ENCODE measurements around the gene CNTLN. TPM values are rescaled to one million over a fixed set of nuclear protein-coding genes. Genes with fewer than 3 reads are reported as not detected.
"Not testable (repeated sequence)": the region's sequence is repeated elsewhere in the genome, so short reads cannot be mapped to it uniquely, and the experiment has no call there.

Gene CNTLN
- total and polyA plus RNA-seq, 2 experiments from 2014 or later = 17.7 to 21.8 TPM

DNA sequence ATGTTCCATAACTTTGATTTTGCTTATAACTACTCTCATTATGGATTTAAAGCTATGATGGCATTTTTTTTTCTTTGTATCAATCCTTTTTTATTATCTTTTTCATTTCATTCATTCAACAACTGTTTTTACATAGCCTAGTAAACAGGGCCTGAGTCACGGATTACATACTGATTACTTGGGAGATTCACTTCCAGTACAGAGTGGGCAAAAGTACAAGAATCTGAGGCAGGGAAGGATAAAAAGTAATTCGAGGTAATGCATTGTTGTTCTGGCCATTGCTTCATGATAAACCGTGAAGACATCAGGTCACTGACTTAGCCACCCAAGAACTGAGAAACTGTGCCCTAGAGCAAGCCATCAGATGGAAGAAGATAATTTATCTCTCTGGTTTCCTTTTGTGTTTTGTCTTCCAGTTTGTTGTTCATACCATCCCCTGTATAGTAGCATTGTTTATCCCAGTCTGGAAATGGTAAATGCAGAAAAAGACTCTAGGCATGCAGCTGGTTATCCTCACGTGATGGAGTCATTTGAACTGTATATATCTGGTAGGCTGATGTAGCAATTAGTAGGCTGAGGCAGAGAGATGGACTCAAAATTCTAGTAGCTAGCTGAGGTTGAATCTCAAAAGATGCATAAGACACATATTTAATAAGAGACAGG, 145.6 kb downstream of the CNTLN start (continued):
- TF ChIP-seq ZNF114 (CRISPR knock-in tag; IDR thresholded peaks at IDR 0.05) = no peak
- TF ChIP-seq STAT1 (IDR thresholded peaks at IDR 0.05; ENCODE audit: unreplicated experiment) = no peak

- H3K27ac ChIP-seq (ENCODE audit: low read depth); H3K9me2 ChIP-seq (ENCODE audit: insufficient read depth); H2AFZ ChIP-seq; H3F3A ChIP-seq (replicated peaks; ENCODE audit: low read depth); H3K27ac Mint-ChIP-seq; H4K20me1 ChIP-seq (replicated peaks; ENCODE audit: insufficient read depth); H3K4me1 ChIP-seq (ENCODE audit: insufficient read depth); ATAC-seq; H3K27me3 Mint-ChIP-seq (ENCODE audit: insufficient read depth, low read depth, poor library complexity); H3K27me3 ChIP-seq (ENCODE audit: insufficient read depth); H3K36me3 ChIP-seq (ENCODE audit: insufficient read depth): not testable (repeated sequence)
- H3K4me2 ChIP-seq = 0 out of 2 replicates have a peak overlapping the region, but pooled peaks have one; percentile 64
- H3K4me3 Mint-ChIP-seq = peak overlapping the region; percentile 32
- peaks cover 31% of the 10 kb centered on the region for H3K9me3 Mint-ChIP-seq
- peaks cover 15% of the 10 kb centered on the region for H3K4me1 Mint-ChIP-seq
- DNase-seq (ENCODE audit: low spot score) = peak; percentile 8
- H3K4me3 ChIP-seq = peak overlapping the region; percentile 36; the same call in 1 of the 2 replicates
- peaks cover 21% of the 10 kb centered on the region for H3K79me2 ChIP-seq (replicated peaks; ENCODE audit: insufficient read depth)
- H3K36me3 Mint-ChIP-seq (ENCODE audit: low read depth) = peaks cover 41% of the 10 kb centered on the region
These were observed 155.8 kb downstream of the CNTLN start for GRCh38 chr9:17290673-17291072.

- peaks cover 5% of the 10 kb centered on the region; the same call in 1 of the 2 replicates for H3K9me2 ChIP-seq (ENCODE audit: insufficient read depth)
- H3K4me1 ChIP-seq (ENCODE audit: insufficient read depth) = peaks cover 8% of the 10 kb centered on the region; the same call in 1 of the 2 replicates
- H3K27ac ChIP-seq (ENCODE audit: low read depth) = no peak overlapping the region
- no peak for ATAC-seq
- Mint-ChIP-seq H3K36me3 (ENCODE audit: low read depth) (peaks cover 41% of the 10 kb centered on the region), H3K27me3 (ENCODE audit: insufficient read depth, low read depth, poor library complexity) (no peaks in the 10 kb centered on the region), H3K9me3 (peaks cover 31% of the 10 kb centered on the region), H3K4me3 (no peak overlapping the region), H3K4me1 (peaks cover 15% of the 10 kb centered on the region), H3K27ac (peak overlapping the region; percentile 37; the same call in 1 of the 2 replicates)
- H3K4me2 ChIP-seq = no peak overlapping the region
- H3K4me3 ChIP-seq = no peak overlapping the region
- TF ChIP-seq STAT1 (IDR thresholded peaks at IDR 0.05; ENCODE audit: unreplicated experiment) (no peak), ETS1 (IDR thresholded peaks at IDR 0.05) (no peak), ZNF114 (CRISPR knock-in tag; IDR thresholded peaks at IDR 0.05) (no peak), EZH2 (IDR thresholded peaks at IDR 0.05; ENCODE audit: low read depth, unreplicated experiment) (no peak), NANOG (IDR thresholded peaks at IDR 0.05; ENCODE audit: borderline replicate concordance) (no peak), ZNF462 (CRISPR knock-in tag; IDR thresholded peaks at IDR 0.05) (no peak)
- H2AFZ ChIP-seq = no peak overlapping the region
- H3K27me3 ChIP-seq (ENCODE audit: insufficient read depth) = no peaks in the 10 kb centered on the region
- DNase-seq (ENCODE audit: low spot score) = no peak
- H3K79me2 ChIP-seq (replicated peaks; ENCODE audit: insufficient read depth) = peaks cover 21% of the 10 kb centered on the region
- H4K20me1 ChIP-seq (replicated peaks; ENCODE audit: insufficient read depth) = no peaks in the 10 kb centered on the region
- no peaks in the 10 kb centered on the region; the same call in 1 of the 2 replicates for H3K36me3 ChIP-seq (ENCODE audit: insufficient read depth)
- H3F3A ChIP-seq (replicated peaks; ENCODE audit: low read depth) = no peaks in the 10 kb centered on the region
These were observed 156.9 kb downstream of the CNTLN start for GRCh38 chr9:17291766-17292165.
